GM21717 (cell line): ENCODE measurements around the gene RSPO3.
A peak's percentile ranks its signal among the peaks of the same experiment; 100 is the strongest.

Experiments used
- ATAC-seq: cut with Tn5 transposase; IDR thresholded peaks from one replicate; pipeline ENCODE4 v1.9.1; 2021; ENCODE audit warnings: mild to moderate bottlenecking, moderate library complexity; ENCODE audit not compliant: unreplicated experiment

RSPO3 gene

GRCh38 chr6:127148511-127148910 is 30.0 kb downstream of the RSPO3 start:
- no peak for ATAC-seq

GRCh38 chr6:127154509-127154908 is 36.0 kb downstream of the RSPO3 start:
- no peak for ATAC-seq

GRCh38 chr6:127160484-127160883 is 42.0 kb downstream of the RSPO3 start:
- no peak for ATAC-seq

- no peak for ATAC-seq
Observed at GRCh38 chr6:127162836-127163235, 44.4 kb downstream of the RSPO3 start.

GRCh38 chr6:127164036-127164435 is 45.6 kb downstream of the RSPO3 start:
- no peak for ATAC-seq

- ATAC-seq, result no peak
Observed at GRCh38 chr6:127164565-127164964, 46.1 kb downstream of the RSPO3 start.

- ATAC-seq, result no peak
Observed at GRCh38 chr6:127173156-127173940, 54.9 kb downstream of the RSPO3 start.

- ATAC-seq, result no peak
Observed at GRCh38 chr6:127176146-127176545, 57.7 kb downstream of the RSPO3 start.

GRCh38 chr6:127177030-127177922 is 58.8 kb downstream of the RSPO3 start:
- ATAC-seq, result no peak

- no peak for ATAC-seq
Observed at GRCh38 chr6:127177923-127178231, 59.4 kb downstream of the RSPO3 start.

- no peak for ATAC-seq
Observed at GRCh38 chr6:127178746-127179145, 60.3 kb downstream of the RSPO3 start.

GRCh38 chr6:127180426-127180825 is 62.0 kb downstream of the RSPO3 start:
- ATAC-seq, result no peak

- no peak for ATAC-seq
Observed at GRCh38 chr6:127182501-127182900, 64.0 kb downstream of the RSPO3 start.

GRCh38 chr6:127185437-127185995 is 67.0 kb downstream of the RSPO3 start:
- no peak for ATAC-seq

GRCh38 chr6:127186889-127187288 is 68.4 kb downstream of the RSPO3 start:
- ATAC-seq, result peak; percentile 75

GRCh38 chr6:127188744-127189143 is 70.3 kb downstream of the RSPO3 start:
- no peak for ATAC-seq

GRCh38 chr6:127190552-127190951 is 72.1 kb downstream of the RSPO3 start:
- no peak for ATAC-seq

GRCh38 chr6:127191716-127192115 is 73.2 kb downstream of the RSPO3 start:
- ATAC-seq, result no peak

GRCh38 chr6:127192911-127193541 is 74.6 kb downstream of the RSPO3 start:
- ATAC-seq, result no peak

- ATAC-seq, result no peak
Observed at GRCh38 chr6:127195833-127196232, 77.4 kb downstream of the RSPO3 start.

GRCh38 chr6:127198549-127198948 is 80.1 kb downstream of the RSPO3 start:
- ATAC-seq, result no peak
